SK-N-SH treated with all-trans-retinoic acid at 6 μM for 48 hours (cell line): Measurements from ENCODE around the gene TMEM139.

ENCODE experiments used
- ATAC-seq: fragments of 200-7000 bp; cut with Tn5 transposase; 3 replicates; pipeline ENCODE4 v1.9.1; 2020; ENCODE audit warnings: mild to moderate bottlenecking, moderate library complexity
- ARNTL ChIP-seq: fragments of 450-650 bp; formaldehyde crosslinking; IDR thresholded peaks from 2 replicates; pipeline ENCODE4 v1.5.0; 2020; ENCODE audit warnings: low read depth, mild to moderate bottlenecking, moderate library complexity, borderline replicate concordance
- BACH2 ChIP-seq: fragments of 250-450 bp; sonication (Bioruptor Pico); IDR thresholded peaks from 2 replicates; pipeline ENCODE4 v1.9.0; 2021; ENCODE audit warnings: mild to moderate bottlenecking, borderline replicate concordance
- CREB5 ChIP-seq: fragments of 250-450 bp; sonication (Bioruptor Pico); IDR thresholded peaks from 2 replicates; pipeline ENCODE4 v1.5.1; 2020; ENCODE audit warnings: low read depth, mild to moderate bottlenecking, moderate library complexity
- CSDC2 ChIP-seq: fragments of 250-450 bp; sonication (Bioruptor Pico); IDR thresholded peaks from 2 replicates; pipeline ENCODE4 v1.5.0; 2020; ENCODE audit warnings: mild to moderate bottlenecking, moderate library complexity
- CSRNP3 ChIP-seq: fragments of 250-450 bp; sonication (Bioruptor Pico); IDR thresholded peaks from 2 replicates; pipeline ENCODE4 v1.5.1; 2021; ENCODE audit warnings: mild to moderate bottlenecking, moderate library complexity
- ESRRG ChIP-seq: fragments of 250-450 bp; sonication (Bioruptor Pico); IDR thresholded peaks from 2 replicates; pipeline ENCODE4 v1.6.1; 2021; ENCODE audit warnings: mild to moderate bottlenecking
- ISL1 ChIP-seq: fragments of 250-450 bp; sonication (Bioruptor Pico); IDR thresholded peaks from 2 replicates; pipeline ENCODE4 v2.1.2; 2022; ENCODE audit warnings: mild to moderate bottlenecking, moderate library complexity
- OSR1 ChIP-seq: fragments of 250-450 bp; sonication (Bioruptor Pico); IDR thresholded peaks from 2 replicates; pipeline ENCODE4 v1.8.0; 2022; ENCODE audit warnings: moderate library complexity, mild to moderate bottlenecking, inconsistent platforms
- PATZ1 ChIP-seq: fragments of 250-450 bp; sonication (Bioruptor Pico); IDR thresholded peaks from 2 replicates; pipeline ENCODE4 v1.8.0; 2020; ENCODE audit warnings: mild to moderate bottlenecking, moderate library complexity, borderline replicate concordance
- POU6F1 ChIP-seq: fragments of 250-450 bp; sonication (Bioruptor Pico); IDR thresholded peaks from 2 replicates; pipeline ENCODE4 v1.8.0; 2021; ENCODE audit warnings: low read depth, mild to moderate bottlenecking, moderate library complexity, borderline replicate concordance
- PPARA ChIP-seq: fragments of 250-450 bp; sonication (Bioruptor Pico); IDR thresholded peaks from 2 replicates; pipeline ENCODE4 v1.5.0; 2020; ENCODE audit warnings: mild to moderate bottlenecking, borderline replicate concordance
- RARB ChIP-seq: fragments of 250-450 bp; sonication (Bioruptor Pico); IDR thresholded peaks from 2 replicates; pipeline ENCODE4 v1.8.0; 2021; ENCODE audit warnings: mild to moderate bottlenecking, moderate library complexity
- SNAI2 ChIP-seq: fragments of 250-450 bp; sonication (Bioruptor Pico); IDR thresholded peaks from 2 replicates; pipeline ENCODE4 v1.5.0; 2020; ENCODE audit warnings: mild to moderate bottlenecking, moderate library complexity
- TCF4 ChIP-seq: fragments of 250-450 bp; sonication (Bioruptor Pico); IDR thresholded peaks from 2 replicates; pipeline ENCODE4 v1.8.0; 2021; ENCODE audit warnings: mild to moderate bottlenecking, moderate library complexity, borderline replicate concordance
- TOX ChIP-seq: fragments of 250-450 bp; sonication (Bioruptor Pico); IDR thresholded peaks from 2 replicates; pipeline ENCODE4 v1.8.0; 2021; ENCODE audit warnings: mild to moderate bottlenecking, moderate library complexity, borderline replicate concordance
- TSHZ2 ChIP-seq: fragments of 250-450 bp; sonication (Bioruptor Pico); IDR thresholded peaks from 2 replicates; pipeline ENCODE4 v1.5.0; 2020; ENCODE audit warnings: mild to moderate bottlenecking, moderate library complexity
- ZC3H10 ChIP-seq: fragments of 250-450 bp; sonication (Bioruptor Pico); IDR thresholded peaks from 2 replicates; pipeline ENCODE4 v1.5.1; 2021; ENCODE audit warnings: mild to moderate bottlenecking, moderate library complexity
- ZFP3 ChIP-seq: fragments of 250-450 bp; sonication (Bioruptor Pico); IDR thresholded peaks from 2 replicates; pipeline ENCODE4 v1.5.0; 2020; ENCODE audit warnings: mild to moderate bottlenecking, moderate library complexity
- ZFP30 ChIP-seq: fragments of 450-650 bp; formaldehyde crosslinking; IDR thresholded peaks from 2 replicates; pipeline ENCODE4 v1.5.0; 2022; ENCODE audit warnings: mild to moderate bottlenecking, moderate library complexity
- ZNF565 ChIP-seq: fragments of 450-650 bp; formaldehyde crosslinking; conservative IDR thresholded peaks from 2 replicates; pipeline ENCODE4 v1.5.0; 2020; ENCODE audit warnings: low read depth, mild to moderate bottlenecking, moderate library complexity
- ZNF70 ChIP-seq: fragments of 450-650 bp; formaldehyde crosslinking; IDR thresholded peaks from 2 replicates; pipeline ENCODE4 v1.5.0; 2020; ENCODE audit warnings: mild to moderate bottlenecking, moderate library complexity
- ZNF8 ChIP-seq: fragments of 450-650 bp; formaldehyde crosslinking; IDR thresholded peaks from 2 replicates; pipeline ENCODE4 v1.5.0; 2020; ENCODE audit warnings: mild to moderate bottlenecking, moderate library complexity

The TMEM139 gene

GRCh38 chr7:143280160-143280559 is 4.6 kb upstream of the TMEM139 start:
- ATAC-seq, result peak; percentile 28; the same call in 2 of the 3 replicates
- TF ChIP-seq BACH2 (CRISPR knock-in tag), result no peak
- no peak for TF ChIP-seq OSR1 (CRISPR knock-in tag)
- no peak for TF ChIP-seq POU6F1 (CRISPR knock-in tag)
- no peak for TF ChIP-seq CSRNP3 (CRISPR knock-in tag)
- TF ChIP-seq PPARA, result no peak
- no peak for TF ChIP-seq ZNF8
- TF ChIP-seq ZFP3 (CRISPR knock-in tag), result no peak
- no peak for TF ChIP-seq PATZ1 (CRISPR knock-in tag)
- no peak for TF ChIP-seq ESRRG
- TF ChIP-seq TOX (CRISPR knock-in tag), result no peak
- TF ChIP-seq CSDC2 (CRISPR knock-in tag), result no peak
- no peak for TF ChIP-seq TCF4 (CRISPR knock-in tag)
- TF ChIP-seq ISL1 (CRISPR knock-in tag), result no peak
- TF ChIP-seq ZFP30, result no peak
- TF ChIP-seq SNAI2 (CRISPR knock-in tag), result no peak
- TF ChIP-seq ZC3H10 (CRISPR knock-in tag), result no peak
- TF ChIP-seq TSHZ2 (CRISPR knock-in tag), result no peak
- TF ChIP-seq ZNF70, result no peak

GRCh38 chr7:143280566-143280965 is 4.2 kb upstream of the TMEM139 start:
- ATAC-seq, result no peak
- no peak for TF ChIP-seq ZFP3 (CRISPR knock-in tag)
- TF ChIP-seq ARNTL, result no peak
- TF ChIP-seq TOX (CRISPR knock-in tag), result no peak
- TF ChIP-seq TSHZ2 (CRISPR knock-in tag), result no peak
- no peak for TF ChIP-seq BACH2 (CRISPR knock-in tag)
- no peak for TF ChIP-seq ZFP30
- no peak for TF ChIP-seq OSR1 (CRISPR knock-in tag)
- TF ChIP-seq CREB5, result no peak
- TF ChIP-seq PPARA, result no peak
- no peak for TF ChIP-seq ISL1 (CRISPR knock-in tag)
- no peak for TF ChIP-seq RARB (CRISPR knock-in tag)
- no peak for TF ChIP-seq ZNF8
- TF ChIP-seq CSDC2 (CRISPR knock-in tag), result no peak
- TF ChIP-seq CSRNP3 (CRISPR knock-in tag), result no peak
- TF ChIP-seq ZNF70, result no peak
- TF ChIP-seq ESRRG, result no peak
- TF ChIP-seq TCF4 (CRISPR knock-in tag), result no peak
- no peak for TF ChIP-seq PATZ1 (CRISPR knock-in tag)
- no peak for TF ChIP-seq SNAI2 (CRISPR knock-in tag)
- TF ChIP-seq ZNF565 (CRISPR knock-in tag), result no peak
- TF ChIP-seq, all 23 proteins: peak for 0
